Stimulated activated CD4-positive, alpha-beta T cell treated with anti-CD3 and anti-CD28 coated beads, Interleukin-4, amount 100 ng/mL, for 48 hours (primary cell): ENCODE results near the gene USP17L5.
"Not testable (repeated sequence)": the region's sequence is repeated elsewhere in the genome, so short reads cannot be mapped to it uniquely, and the experiment has no call there.

Experiments
- DNase-seq, 2 donors: peaks; one replicate each; pipeline ENCODE4 v3.0.0-alpha.2; 2020; ENCODE audit warnings: low read depth in 2 of 2

The USP17L5 gene, protein sequence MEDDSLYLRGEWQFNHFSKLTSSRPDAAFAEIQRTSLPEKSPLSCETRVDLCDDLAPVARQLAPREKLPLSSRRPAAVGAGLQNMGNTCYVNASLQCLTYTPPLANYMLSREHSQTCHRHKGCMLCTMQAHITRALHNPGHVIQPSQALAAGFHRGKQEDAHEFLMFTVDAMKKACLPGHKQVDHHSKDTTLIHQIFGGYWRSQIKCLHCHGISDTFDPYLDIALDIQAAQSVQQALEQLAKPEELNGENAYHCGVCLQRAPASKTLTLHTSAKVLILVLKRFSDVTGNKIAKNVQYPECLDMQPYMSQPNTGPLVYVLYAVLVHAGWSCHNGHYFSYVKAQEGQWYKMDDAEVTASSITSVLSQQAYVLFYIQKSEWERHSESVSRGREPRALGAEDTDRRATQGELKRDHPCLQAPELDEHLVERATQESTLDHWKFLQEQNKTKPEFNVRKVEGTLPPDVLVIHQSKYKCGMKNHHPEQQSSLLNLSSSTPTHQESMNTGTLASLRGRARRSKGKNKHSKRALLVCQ

DNA sequence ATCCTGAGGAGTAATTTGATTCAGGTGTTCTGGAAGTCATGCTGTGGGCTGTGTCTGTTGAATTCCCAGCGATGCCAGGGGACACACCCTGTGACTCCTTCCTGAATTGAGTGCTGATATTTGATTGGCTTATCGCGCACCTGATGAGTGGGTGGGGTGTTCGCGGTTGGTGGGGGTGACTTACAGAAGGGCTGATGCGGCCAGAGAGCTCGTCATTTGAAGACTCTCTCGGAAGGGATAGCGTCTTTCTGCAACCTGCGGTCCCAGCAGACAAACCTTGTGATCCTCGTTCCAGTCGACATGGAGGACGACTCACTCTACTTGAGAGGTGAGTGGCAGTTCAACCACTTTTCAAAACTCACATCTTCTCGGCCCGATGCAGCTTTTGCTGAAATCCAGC lies at the start of gene USP17L5:
Gene USP17L5, plus strand, starts transcription at position 301 of the 400 bp plus-strand sequence. Its CDS starts 0 bp downstream, at position 301.
- DNase-seq = not testable (repeated sequence)

DNA sequence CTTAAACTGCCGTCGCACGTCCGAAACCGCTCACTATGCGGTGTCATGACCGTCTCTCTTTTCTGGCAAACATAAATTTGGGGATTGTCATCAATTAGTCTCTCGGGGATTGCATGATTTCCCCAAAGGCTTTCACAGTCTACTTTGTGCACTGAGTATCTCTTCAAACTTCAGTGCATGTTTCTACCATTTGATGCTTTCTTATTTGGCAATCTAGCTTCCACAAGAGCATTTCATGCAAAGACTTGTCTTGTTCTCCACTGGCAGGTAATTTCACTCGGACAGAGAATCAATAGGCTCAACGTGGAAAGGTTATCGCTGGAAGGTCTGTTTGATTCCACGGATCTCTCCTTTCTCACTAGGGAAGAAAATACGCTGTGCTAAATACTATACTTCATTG lies 15.0 kb upstream of the USP17L5 start:
- DNase-seq = not testable (repeated sequence)

DNA sequence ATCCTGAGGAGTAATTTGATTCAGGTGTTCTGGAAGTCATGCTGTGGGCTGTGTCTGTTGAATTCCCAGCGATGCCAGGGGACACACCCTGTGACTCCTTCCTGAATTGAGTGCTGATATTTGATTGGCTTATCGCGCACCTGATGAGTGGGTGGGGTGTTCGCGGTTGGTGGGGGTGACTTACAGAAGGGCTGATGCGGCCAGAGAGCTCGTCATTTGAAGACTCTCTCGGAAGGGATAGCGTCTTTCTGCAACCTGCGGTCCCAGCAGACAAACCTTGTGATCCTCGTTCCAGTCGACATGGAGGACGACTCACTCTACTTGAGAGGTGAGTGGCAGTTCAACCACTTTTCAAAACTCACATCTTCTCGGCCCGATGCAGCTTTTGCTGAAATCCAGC lies 14.3 kb upstream of the USP17L5 start, which contains the start of gene USP17L24:
Gene USP17L24, plus strand, starts transcription at position 301 of the 400 bp plus-strand sequence. Its CDS starts 0 bp downstream, at position 301.
- not testable (repeated sequence) for DNase-seq

DNA sequence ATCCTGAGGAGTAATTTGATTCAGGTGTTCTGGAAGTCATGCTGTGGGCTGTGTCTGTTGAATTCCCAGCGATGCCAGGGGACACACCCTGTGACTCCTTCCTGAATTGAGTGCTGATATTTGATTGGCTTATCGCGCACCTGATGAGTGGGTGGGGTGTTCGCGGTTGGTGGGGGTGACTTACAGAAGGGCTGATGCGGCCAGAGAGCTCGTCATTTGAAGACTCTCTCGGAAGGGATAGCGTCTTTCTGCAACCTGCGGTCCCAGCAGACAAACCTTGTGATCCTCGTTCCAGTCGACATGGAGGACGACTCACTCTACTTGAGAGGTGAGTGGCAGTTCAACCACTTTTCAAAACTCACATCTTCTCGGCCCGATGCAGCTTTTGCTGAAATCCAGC lies 9.6 kb upstream of the USP17L5 start, which contains the start of gene USP17L25:
Gene USP17L25, plus strand, starts transcription at position 301 of the 400 bp plus-strand sequence. Its CDS starts 0 bp downstream, at position 301.
- not testable (repeated sequence) for DNase-seq

DNA sequence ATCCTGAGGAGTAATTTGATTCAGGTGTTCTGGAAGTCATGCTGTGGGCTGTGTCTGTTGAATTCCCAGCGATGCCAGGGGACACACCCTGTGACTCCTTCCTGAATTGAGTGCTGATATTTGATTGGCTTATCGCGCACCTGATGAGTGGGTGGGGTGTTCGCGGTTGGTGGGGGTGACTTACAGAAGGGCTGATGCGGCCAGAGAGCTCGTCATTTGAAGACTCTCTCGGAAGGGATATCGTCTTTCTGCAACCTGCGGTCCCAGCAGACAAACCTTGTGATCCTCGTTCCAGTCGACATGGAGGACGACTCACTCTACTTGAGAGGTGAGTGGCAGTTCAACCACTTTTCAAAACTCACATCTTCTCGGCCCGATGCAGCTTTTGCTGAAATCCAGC lies 4.8 kb upstream of the USP17L5 start, which contains the start of gene USP17L26:
Gene USP17L26, plus strand, starts transcription at position 301 of the 400 bp plus-strand sequence. Its CDS starts 0 bp downstream, at position 301.
- not testable (repeated sequence) for DNase-seq

DNA sequence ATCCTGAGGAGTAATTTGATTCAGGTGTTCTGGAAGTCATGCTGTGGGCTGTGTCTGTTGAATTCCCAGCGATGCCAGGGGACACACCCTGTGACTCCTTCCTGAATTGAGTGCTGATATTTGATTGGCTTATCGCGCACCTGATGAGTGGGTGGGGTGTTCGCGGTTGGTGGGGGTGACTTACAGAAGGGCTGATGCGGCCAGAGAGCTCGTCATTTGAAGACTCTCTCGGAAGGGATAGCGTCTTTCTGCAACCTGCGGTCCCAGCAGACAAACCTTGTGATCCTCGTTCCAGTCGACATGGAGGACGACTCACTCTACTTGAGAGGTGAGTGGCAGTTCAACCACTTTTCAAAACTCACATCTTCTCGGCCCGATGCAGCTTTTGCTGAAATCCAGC lies 4.6 kb downstream of the USP17L5 start, which contains the start of gene USP17L27:
Gene USP17L27, plus strand, starts transcription at position 301 of the 400 bp plus-strand sequence. Its CDS starts 0 bp downstream, at position 301.
- not testable (repeated sequence) for DNase-seq

DNA sequence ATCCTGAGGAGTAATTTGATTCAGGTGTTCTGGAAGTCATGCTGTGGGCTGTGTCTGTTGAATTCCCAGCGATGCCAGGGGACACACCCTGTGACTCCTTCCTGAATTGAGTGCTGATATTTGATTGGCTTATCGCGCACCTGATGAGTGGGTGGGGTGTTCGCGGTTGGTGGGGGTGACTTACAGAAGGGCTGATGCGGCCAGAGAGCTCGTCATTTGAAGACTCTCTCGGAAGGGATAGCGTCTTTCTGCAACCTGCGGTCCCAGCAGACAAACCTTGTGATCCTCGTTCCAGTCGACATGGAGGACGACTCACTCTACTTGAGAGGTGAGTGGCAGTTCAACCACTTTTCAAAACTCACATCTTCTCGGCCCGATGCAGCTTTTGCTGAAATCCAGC lies 9.4 kb downstream of the USP17L5 start, which contains the start of gene USP17L28:
Gene USP17L28, plus strand, starts transcription at position 301 of the 400 bp plus-strand sequence. Its CDS starts 0 bp downstream, at position 301.
- not testable (repeated sequence) for DNase-seq

DNA sequence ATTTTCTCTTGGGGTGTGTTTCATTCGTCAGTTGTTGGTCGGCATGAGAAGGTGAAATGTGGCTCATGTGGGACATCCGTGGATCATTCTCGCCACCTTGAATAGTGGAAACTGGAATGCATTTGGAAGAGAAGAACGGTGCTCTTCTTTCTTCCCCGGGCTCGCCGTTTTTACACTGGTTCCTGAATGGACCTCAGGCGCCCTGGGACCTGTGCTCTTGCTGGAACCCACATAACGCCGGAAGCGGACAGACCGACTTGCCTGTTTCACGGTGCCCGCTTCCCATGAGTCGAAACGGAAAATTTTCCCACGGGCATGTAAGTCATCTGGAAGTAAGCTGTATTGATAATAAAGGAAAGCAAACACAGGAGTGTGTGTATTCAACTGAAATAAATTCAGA lies 11.7 kb downstream of the USP17L5 start:
- not testable (repeated sequence) for DNase-seq

DNA sequence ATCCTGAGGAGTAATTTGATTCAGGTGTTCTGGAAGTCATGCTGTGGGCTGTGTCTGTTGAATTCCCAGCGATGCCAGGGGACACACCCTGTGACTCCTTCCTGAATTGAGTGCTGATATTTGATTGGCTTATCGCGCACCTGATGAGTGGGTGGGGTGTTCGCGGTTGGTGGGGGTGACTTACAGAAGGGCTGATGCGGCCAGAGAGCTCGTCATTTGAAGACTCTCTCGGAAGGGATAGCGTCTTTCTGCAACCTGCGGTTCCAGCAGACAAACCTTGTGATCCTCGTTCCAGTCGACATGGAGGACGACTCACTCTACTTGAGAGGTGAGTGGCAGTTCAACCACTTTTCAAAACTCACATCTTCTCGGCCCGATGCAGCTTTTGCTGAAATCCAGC lies 14.1 kb downstream of the USP17L5 start, which contains the start of gene USP17L29:
Gene USP17L29, plus strand, starts transcription at position 301 of the 400 bp plus-strand sequence. Its CDS starts 0 bp downstream, at position 301.
- DNase-seq = not testable (repeated sequence)

DNA sequence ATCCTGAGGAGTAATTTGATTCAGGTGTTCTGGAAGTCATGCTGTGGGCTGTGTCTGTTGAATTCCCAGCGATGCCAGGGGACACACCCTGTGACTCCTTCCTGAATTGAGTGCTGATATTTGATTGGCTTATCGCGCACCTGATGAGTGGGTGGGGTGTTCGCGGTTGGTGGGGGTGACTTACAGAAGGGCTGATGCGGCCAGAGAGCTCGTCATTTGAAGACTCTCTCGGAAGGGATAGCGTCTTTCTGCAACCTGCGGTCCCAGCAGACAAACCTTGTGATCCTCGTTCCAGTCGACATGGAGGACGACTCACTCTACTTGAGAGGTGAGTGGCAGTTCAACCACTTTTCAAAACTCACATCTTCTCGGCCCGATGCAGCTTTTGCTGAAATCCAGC lies 23.6 kb downstream of the USP17L5 start, which contains the start of gene USP17L30:
Gene USP17L30, plus strand, starts transcription at position 301 of the 400 bp plus-strand sequence. Its CDS starts 0 bp downstream, at position 301.
- DNase-seq = not testable (repeated sequence)

DNA sequence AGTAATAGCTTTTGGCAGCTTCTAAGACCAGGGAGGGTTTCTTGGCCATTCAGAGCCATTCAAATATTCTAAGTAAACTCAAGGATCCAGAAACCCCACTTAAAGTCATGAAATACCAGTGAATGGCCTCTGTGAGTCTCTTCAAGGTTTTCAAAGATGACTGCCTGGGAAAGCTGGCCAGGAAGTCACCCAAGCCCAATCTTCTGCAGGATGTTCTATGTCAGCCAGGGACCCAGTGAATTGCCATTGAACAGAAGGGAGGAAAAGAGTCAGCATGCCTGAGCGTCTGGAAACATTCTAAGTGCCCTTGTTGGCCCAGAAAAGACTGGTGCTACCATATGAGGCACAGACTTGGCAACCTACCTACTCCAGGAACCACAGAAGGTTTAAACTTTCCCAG lies 40.7 kb downstream of the USP17L5 start:
- DNase-seq = not testable (repeated sequence)

DNA sequence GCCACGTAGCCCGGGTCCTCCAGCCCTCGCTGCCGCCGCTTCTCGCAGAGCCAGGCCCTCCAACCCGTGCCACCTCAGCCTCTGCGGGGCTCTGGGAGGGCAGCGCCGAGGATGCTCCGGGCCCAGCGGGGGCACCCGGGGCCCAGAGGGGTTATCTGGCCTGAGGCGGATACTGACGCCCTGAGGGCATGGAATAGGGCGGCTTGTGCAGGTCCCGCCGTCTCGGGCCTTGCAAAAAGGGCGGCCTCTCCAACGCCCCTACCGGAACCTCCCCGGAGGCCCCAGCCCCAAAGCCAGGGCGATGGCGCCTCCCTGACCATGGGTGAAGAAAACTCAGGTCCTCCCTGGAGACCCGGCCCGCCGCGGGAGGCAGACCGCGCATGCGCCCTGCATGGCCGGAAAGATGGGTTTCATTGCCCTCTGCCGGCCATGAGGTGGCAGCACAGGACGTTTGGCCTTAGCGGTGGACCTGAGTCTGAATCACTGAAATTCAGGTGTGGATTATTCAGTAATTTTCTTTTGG lies 41.9 kb downstream of the USP17L5 start:
- DNase-seq = peak; percentile 38 to 50

DNA sequence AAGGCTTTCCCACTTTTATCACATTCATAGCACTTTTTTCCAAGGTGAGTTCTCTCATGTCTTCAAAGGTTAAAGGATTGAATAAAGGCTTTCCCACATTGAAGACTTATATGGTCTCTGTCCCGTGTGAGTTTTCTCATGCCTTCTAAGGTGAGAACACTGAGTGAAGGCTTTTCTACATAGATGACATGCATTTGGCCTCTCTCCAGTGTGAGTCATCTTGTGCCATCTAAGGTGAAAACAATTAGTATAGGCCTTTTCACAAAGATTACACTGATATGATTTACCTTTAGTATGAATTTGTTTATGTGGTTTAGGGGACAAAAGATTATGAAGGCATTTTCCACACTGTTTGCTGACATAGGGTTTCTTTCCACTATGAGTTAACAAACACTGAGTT lies 44.9 kb downstream of the USP17L5 start:
- no peak for DNase-seq

DNA sequence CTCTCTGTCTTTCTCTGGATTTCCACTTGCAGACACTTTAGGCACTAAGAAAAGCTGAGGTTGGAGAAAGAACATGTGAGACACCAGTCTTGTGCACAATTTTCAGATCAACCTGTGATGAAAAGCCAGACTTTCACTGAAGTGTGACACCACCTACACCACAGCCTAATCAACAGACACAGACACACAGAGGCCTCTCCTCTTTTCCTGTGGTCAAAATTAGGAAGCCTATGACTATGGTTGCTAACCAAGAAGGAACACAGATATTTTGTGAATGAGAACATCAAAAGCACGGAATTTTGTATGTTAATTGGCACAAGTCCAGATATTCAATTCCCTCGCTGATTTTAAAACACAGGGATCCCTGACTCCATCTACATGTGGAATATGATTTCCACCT lies 49.8 kb downstream of the USP17L5 start:
- DNase-seq = not testable (repeated sequence)
